Ascending aorta (tissue), 2 donors: ENCODE data around the gene F2RL2. TPM values are rescaled to one million over a fixed set of nuclear protein-coding genes. Genes with fewer than 3 reads are reported as not detected.
"Not testable (repeated sequence)": the region's sequence is repeated elsewhere in the genome, so short reads cannot be mapped to it uniquely, and the experiment has no call there.

Source experiments
- DNase-seq, 2 donors: peaks; one replicate each; pipeline ENCODE4 v3.0.0-alpha.2; 2019; ENCODE audit warnings: low spot score in 2 of 2
- H3K27ac ChIP-seq, 2 donors: fragments of 200-600 bp; sonication (generic); one replicate each; pipeline ENCODE4 v1.5.1; 2016 to 2017; ENCODE audit warnings: mild to moderate bottlenecking in 1 of 2
- H3K27me3 ChIP-seq: fragments of 200-600 bp; sonication (generic); one replicate; pipeline ENCODE4 v1.5.1; 2017
- H3K36me3 ChIP-seq, 2 donors: fragments of 200-600 bp; sonication (generic); one replicate each; pipeline ENCODE4 v1.5.1; 2016
- H3K4me1 ChIP-seq, 2 donors: fragments of 200-600 bp; sonication (generic); one replicate each; pipeline ENCODE4 v1.5.1; 2016 to 2017; ENCODE audit warnings: mild to moderate bottlenecking in 1 of 2
- H3K4me3 ChIP-seq, 2 donors: fragments of 200-600 bp; sonication (generic); one replicate each; pipeline ENCODE4 v1.5.1; 2016 to 2017; ENCODE audit warnings: mild to moderate bottlenecking in 1 of 2
- H3K9me3 ChIP-seq, 2 donors: fragments of 200-600 bp; sonication (generic); one replicate each; pipeline ENCODE4 v1.5.1; 2016
- CTCF ChIP-seq, 3 experiments: fragments of 200-600 bp in 2 of 3; fragments of 450-650 bp in 1 of 3; sonication (generic) in 2 of 3; IDR thresholded peaks; one replicate each; pipeline ENCODE4 v1.5.1; 2016 to 2019; ENCODE audit warnings: antibody characterized with exemption in 3 of 3, mild to moderate bottlenecking in 1 of 3, moderate library complexity in 1 of 3
- intact Hi-C: fragments of 100-400 bp; cut with DNase I; formaldehyde crosslinking; loops from one replicate; pipeline ENCODE4 v1.15.1; 2023
- total RNA-seq: library from RNA; depleted of rRNA; stranded (reverse); fragments of >200 nt; gene quantifications from one replicate; pipeline ENCODE4 v1.1.0, GENCODE V29; 2016

The F2RL2 gene
- total RNA-seq, 1 donor from 2014 or later, result not detected

GRCh38 chr5:76610196-76610595 is 13.0 kb downstream of the F2RL2 start:
- H3K27ac ChIP-seq, result no peak overlapping the region
- H3K4me3 ChIP-seq, result no peak overlapping the region
- no peaks in the 10 kb centered on the region for H3K27me3 ChIP-seq
- TF ChIP-seq CTCF (IDR thresholded peaks at IDR 0.05), result no peak
- H3K36me3 ChIP-seq, result no peaks in the 10 kb centered on the region
- no peaks in the 10 kb centered on the region for H3K9me3 ChIP-seq
- H3K4me1 ChIP-seq, result no peaks in the 10 kb centered on the region
- intact Hi-C loops, result no loop called here
- no peak for DNase-seq

- no peaks in the 10 kb centered on the region for H3K27me3 ChIP-seq
- H3K9me3 ChIP-seq, result no peaks in the 10 kb centered on the region
- DNase-seq, result no peak
- no peak for TF ChIP-seq CTCF (IDR thresholded peaks at IDR 0.05)
- intact Hi-C loops, result no loop called here
- no peak overlapping the region for H3K27ac ChIP-seq
- no peaks in the 10 kb centered on the region for H3K36me3 ChIP-seq
- no peak overlapping the region for H3K4me3 ChIP-seq
- no peaks in the 10 kb centered on the region for H3K4me1 ChIP-seq
Measured at GRCh38 chr5:76608833-76609232, 14.4 kb downstream of the F2RL2 start.

- DNase-seq, result no peak
- no peaks in the 10 kb centered on the region for H3K4me1 ChIP-seq
- H3K27me3 ChIP-seq, result no peaks in the 10 kb centered on the region
- no peaks in the 10 kb centered on the region for H3K36me3 ChIP-seq
- H3K4me3 ChIP-seq, result no peak overlapping the region
- TF ChIP-seq CTCF (IDR thresholded peaks at IDR 0.05), result no peak
- no peak overlapping the region for H3K27ac ChIP-seq
- intact Hi-C loops, result no loop called here
- no peaks in the 10 kb centered on the region for H3K9me3 ChIP-seq
Measured at GRCh38 chr5:76607353-76607871, 15.8 kb downstream of the F2RL2 start.

- H3K4me1 ChIP-seq, result no peaks in the 10 kb centered on the region
- H3K27ac ChIP-seq, result no peak overlapping the region
- H3K4me3 ChIP-seq, result no peak overlapping the region
- no peaks in the 10 kb centered on the region for H3K36me3 ChIP-seq
- DNase-seq, result no peak
- intact Hi-C loops, result no loop called here
- no peak for TF ChIP-seq CTCF (IDR thresholded peaks at IDR 0.05)
- H3K27me3 ChIP-seq, result no peaks in the 10 kb centered on the region
- H3K9me3 ChIP-seq, result no peaks in the 10 kb centered on the region
Measured at GRCh38 chr5:76606701-76607100, 16.5 kb downstream of the F2RL2 start.

- no peaks in the 10 kb centered on the region for H3K36me3 ChIP-seq
- no peaks in the 10 kb centered on the region for H3K9me3 ChIP-seq
- H3K4me1 ChIP-seq, result no peaks in the 10 kb centered on the region
- no peaks in the 10 kb centered on the region for H3K27me3 ChIP-seq
- no peak for TF ChIP-seq CTCF (IDR thresholded peaks at IDR 0.05)
- H3K4me3 ChIP-seq, result no peak overlapping the region
- DNase-seq, result no peak
- no peak overlapping the region for H3K27ac ChIP-seq
- intact Hi-C loops, result no loop called here
Measured at GRCh38 chr5:76604838-76605237, 18.4 kb downstream of the F2RL2 start.

GRCh38 chr5:76603991-76604390 is 19.2 kb downstream of the F2RL2 start:
- H3K4me1 ChIP-seq, H3K36me3 ChIP-seq, H3K4me3 ChIP-seq, DNase-seq, H3K27ac ChIP-seq, H3K27me3 ChIP-seq, H3K9me3 ChIP-seq: not testable (repeated sequence)
- intact Hi-C loops, result loop anchor here (2.0 kb wide), 1 partner anchor 171 kb away; no protein-coding TSS in a partner anchor
